ENCODE measurements around the gene SSNA1.

SSNA1 gene

DNA sequence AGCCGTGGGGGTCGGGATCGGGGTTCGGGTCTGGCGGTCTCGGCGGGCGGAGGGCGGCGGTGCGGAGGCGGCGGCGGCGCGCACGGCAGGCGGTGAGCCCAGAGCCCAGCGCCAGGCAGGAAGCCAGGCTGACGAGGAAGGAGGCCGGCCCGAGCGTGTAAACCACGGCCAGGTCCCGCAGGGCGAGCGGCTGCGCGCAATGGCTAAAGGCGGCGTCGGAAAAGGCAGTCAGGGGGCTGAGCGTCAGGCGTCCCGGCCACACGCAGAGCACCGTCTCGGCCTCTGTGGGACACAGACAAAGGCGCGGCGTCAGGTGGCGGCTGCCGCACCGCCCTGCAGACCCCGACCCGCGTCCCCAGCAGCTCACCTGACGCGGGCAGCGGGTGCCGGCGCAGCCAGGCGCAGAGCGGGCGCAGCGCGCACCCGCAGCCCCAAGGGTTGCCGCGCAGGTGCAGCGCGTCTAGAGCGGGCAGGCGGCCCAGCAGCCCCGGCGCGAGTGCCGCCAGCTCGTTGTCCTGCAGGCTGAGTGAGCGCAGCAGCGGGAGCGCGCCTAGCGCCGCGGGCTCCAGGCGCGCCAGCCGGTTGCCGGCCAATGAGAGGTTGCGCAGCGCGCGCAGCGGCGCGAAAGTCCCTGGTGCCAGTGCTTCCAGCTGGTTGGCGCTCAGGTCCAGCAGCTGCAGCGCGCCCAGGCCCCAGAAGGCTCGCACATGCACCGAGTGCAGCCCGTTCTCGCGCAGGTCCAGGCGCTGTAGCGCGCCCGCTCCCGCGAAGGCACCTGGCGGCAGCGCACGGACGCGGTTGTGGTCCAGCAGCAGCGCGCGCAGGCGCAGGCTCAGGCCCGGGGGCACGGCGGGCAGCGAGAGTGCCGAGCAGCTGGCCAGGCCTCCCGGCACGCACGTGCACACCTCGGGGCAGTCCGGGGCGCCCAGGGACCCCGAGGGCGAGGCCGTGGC, 19.3 kb upstream of the SSNA1 start:
- H3K27me3 ChIP-seq (ENCODE audit: insufficient read depth, low read length, poor library complexity): peaks cover 28% of the 10 kb centered on the region
- no peak overlapping the region for H3K4me2 ChIP-seq (ENCODE audit: insufficient read depth, low read length)
- no peak for TF ChIP-seq EZH2 (IDR thresholded peaks at IDR 0.05; ENCODE audit: borderline replicate concordance, low read depth, low read length, severe bottlenecking)
- TF ChIP-seq, protein P1, sequence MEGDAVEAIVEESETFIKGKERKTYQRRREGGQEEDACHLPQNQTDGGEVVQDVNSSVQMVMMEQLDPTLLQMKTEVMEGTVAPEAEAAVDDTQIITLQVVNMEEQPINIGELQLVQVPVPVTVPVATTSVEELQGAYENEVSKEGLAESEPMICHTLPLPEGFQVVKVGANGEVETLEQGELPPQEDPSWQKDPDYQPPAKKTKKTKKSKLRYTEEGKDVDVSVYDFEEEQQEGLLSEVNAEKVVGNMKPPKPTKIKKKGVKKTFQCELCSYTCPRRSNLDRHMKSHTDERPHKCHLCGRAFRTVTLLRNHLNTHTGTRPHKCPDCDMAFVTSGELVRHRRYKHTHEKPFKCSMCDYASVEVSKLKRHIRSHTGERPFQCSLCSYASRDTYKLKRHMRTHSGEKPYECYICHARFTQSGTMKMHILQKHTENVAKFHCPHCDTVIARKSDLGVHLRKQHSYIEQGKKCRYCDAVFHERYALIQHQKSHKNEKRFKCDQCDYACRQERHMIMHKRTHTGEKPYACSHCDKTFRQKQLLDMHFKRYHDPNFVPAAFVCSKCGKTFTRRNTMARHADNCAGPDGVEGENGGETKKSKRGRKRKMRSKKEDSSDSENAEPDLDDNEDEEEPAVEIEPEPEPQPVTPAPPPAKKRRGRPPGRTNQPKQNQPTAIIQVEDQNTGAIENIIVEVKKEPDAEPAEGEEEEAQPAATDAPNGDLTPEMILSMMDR (IDR thresholded peaks at IDR 0.05; ENCODE audit: borderline replicate concordance, extremely low read depth, low read length, poor library complexity, severe bottlenecking): no peak
- H2AFZ ChIP-seq (ENCODE audit: low read depth, low read length): no peak overlapping the region
- H3K36me3 ChIP-seq (ENCODE audit: insufficient read depth, low read length): no peaks in the 10 kb centered on the region
- no peaks in the 10 kb centered on the region for H3K4me1 ChIP-seq (ENCODE audit: insufficient read depth, low read length)
- H3K9ac ChIP-seq (ENCODE audit: low read depth, low read length): no peak overlapping the region
- H3K27ac ChIP-seq (ENCODE audit: low read length): no peak overlapping the region
- H4K20me1 ChIP-seq (ENCODE audit: insufficient read depth, low read length): peaks cover 10% of the 10 kb centered on the region
- no peaks in the 10 kb centered on the region for H3K9me3 ChIP-seq (ENCODE audit: insufficient read depth, low read length, severe bottlenecking)
- DNase-seq: no peak
- no peak for ATAC-seq (ENCODE audit: insufficient read depth, low read depth)
- no peaks in the 10 kb centered on the region for H3K79me2 ChIP-seq (ENCODE audit: insufficient read depth, low read length)
- no peak overlapping the region for H3K4me3 ChIP-seq (ENCODE audit: low read depth in 1 of 2, low read length in 2 of 2)

DNA sequence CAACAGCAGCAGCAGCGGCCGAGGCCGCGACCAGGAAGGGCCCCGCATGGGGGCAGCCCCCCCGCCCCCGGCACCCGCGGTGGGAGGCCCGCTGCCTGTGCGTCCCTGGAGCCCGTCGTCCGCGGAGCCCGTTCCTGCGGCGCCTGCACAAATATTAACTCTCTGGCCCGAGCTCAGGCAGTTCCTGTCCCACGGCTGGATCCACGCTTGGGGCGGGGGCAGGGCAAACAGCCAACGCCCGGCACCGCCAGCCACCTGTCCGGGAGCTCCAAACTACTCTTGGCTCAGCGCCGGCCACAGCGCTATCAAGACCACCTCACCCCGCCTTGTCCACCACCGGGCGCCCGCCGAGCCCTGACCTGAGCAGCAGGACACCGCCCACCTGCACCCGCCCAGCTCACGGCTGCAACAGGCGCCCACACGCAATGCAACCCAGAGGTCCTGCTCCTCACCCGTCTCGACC, 18.5 kb upstream of the SSNA1 start, which contains the start of gene LRRC26:
LRRC26 (minus strand) TSS at position 156 of the 463 bp plus-strand sequence; CDS start at position 48, 108 bp downstream.
- TF ChIP-seq, protein P1 (IDR thresholded peaks at IDR 0.05; ENCODE audit: borderline replicate concordance, extremely low read depth, low read length, poor library complexity, severe bottlenecking): no peak
- TF ChIP-seq EZH2 (IDR thresholded peaks at IDR 0.05; ENCODE audit: borderline replicate concordance, low read depth, low read length, severe bottlenecking): no peak
- Histone ChIP-seq H4K20me1 (ENCODE audit: insufficient read depth, low read length) (peaks cover 15% of the 10 kb centered on the region), H3K27me3 (ENCODE audit: insufficient read depth, low read length, poor library complexity) (peaks cover 28% of the 10 kb centered on the region), H3K9me3 (ENCODE audit: insufficient read depth, low read length, severe bottlenecking) (no peaks in the 10 kb centered on the region), H3K4me2 (ENCODE audit: insufficient read depth, low read length) (no peak within 1 kb of the TSS), H3K4me1 (ENCODE audit: insufficient read depth, low read length) (no peaks in the 10 kb centered on the region), H3K79me2 (ENCODE audit: insufficient read depth, low read length) (no peaks in the 10 kb centered on the region), H3K9ac (ENCODE audit: low read depth, low read length) (no peak within 1 kb of the TSS), H3K4me3 (ENCODE audit: low read depth in 1 of 2, low read length in 2 of 2) (no peak within 1 kb of the TSS), H2AFZ (ENCODE audit: low read depth, low read length) (no peak within 1 kb of the TSS), H3K27ac (ENCODE audit: low read length) (no peak within 1 kb of the TSS), H3K36me3 (ENCODE audit: insufficient read depth, low read length) (no peaks in the 10 kb centered on the region)
- DNase-seq (no peak), ATAC-seq (ENCODE audit: insufficient read depth, low read depth) (no peak)

DNA sequence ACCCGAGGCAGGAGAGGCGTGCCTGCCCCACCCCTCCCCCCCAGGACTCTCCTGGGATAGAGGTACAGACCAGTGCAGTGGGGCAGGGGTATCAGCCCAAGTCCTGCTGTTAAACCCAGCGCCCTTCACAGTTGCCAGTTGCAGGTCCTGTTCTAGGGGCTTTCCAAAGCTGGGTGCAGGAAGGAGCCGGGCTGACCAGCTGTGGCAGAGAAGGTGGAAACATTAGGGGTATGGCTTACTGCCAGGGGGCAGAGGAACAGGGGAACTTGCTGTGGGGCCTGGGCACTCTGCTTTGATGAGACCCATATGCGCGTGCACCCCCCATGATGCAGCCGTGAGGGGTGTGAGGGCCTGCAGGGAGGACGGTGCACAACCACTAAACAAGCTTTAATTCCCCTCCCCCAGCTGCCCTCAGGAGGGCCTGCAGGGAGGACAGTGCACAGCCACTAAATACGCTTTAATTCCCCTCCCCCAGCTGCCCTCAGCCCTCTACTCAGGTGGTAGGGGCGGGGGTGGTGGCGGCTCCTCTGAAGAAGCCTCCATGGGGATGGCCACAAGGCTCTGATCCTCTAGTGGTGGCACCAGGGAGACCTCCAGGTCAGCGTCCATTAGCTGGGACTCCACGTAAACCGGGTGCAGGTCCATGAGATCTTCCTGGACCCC, 17.9 kb upstream of the SSNA1 start:
- no peaks in the 10 kb centered on the region for H3K79me2 ChIP-seq (ENCODE audit: insufficient read depth, low read length)
- no peak overlapping the region for H3K27ac ChIP-seq (ENCODE audit: low read length)
- H3K9me3 ChIP-seq (ENCODE audit: insufficient read depth, low read length, severe bottlenecking): no peaks in the 10 kb centered on the region
- no peak overlapping the region for H3K4me2 ChIP-seq (ENCODE audit: insufficient read depth, low read length)
- H3K27me3 ChIP-seq (ENCODE audit: insufficient read depth, low read length, poor library complexity): peaks cover 28% of the 10 kb centered on the region
- H4K20me1 ChIP-seq (ENCODE audit: insufficient read depth, low read length): peaks cover 22% of the 10 kb centered on the region
- H3K9ac ChIP-seq (ENCODE audit: low read depth, low read length): no peak overlapping the region
- TF ChIP-seq, protein P1 (IDR thresholded peaks at IDR 0.05; ENCODE audit: borderline replicate concordance, extremely low read depth, low read length, poor library complexity, severe bottlenecking): no peak
- no peak for TF ChIP-seq EZH2 (IDR thresholded peaks at IDR 0.05; ENCODE audit: borderline replicate concordance, low read depth, low read length, severe bottlenecking)
- H3K4me3 ChIP-seq (ENCODE audit: low read depth in 1 of 2, low read length in 2 of 2): no peak overlapping the region
- no peaks in the 10 kb centered on the region for H3K4me1 ChIP-seq (ENCODE audit: insufficient read depth, low read length)
- H2AFZ ChIP-seq (ENCODE audit: low read depth, low read length): no peak overlapping the region
- no peaks in the 10 kb centered on the region for H3K36me3 ChIP-seq (ENCODE audit: insufficient read depth, low read length)
- DNase-seq (no peak), ATAC-seq (ENCODE audit: insufficient read depth, low read depth) (no peak)

Data from DND-41 (cell line).